ENCODE measurements around the gene TMPRSS2. TPM values are rescaled to one million over a fixed set of nuclear protein-coding genes. Genes with fewer than 3 reads are reported as not detected.

The TMPRSS2 gene
- total and polyA plus RNA-seq, 2 donors (not counting 3 experiments of a cell fraction or from before 2014, with no cell fraction given) = not detected

DNA sequence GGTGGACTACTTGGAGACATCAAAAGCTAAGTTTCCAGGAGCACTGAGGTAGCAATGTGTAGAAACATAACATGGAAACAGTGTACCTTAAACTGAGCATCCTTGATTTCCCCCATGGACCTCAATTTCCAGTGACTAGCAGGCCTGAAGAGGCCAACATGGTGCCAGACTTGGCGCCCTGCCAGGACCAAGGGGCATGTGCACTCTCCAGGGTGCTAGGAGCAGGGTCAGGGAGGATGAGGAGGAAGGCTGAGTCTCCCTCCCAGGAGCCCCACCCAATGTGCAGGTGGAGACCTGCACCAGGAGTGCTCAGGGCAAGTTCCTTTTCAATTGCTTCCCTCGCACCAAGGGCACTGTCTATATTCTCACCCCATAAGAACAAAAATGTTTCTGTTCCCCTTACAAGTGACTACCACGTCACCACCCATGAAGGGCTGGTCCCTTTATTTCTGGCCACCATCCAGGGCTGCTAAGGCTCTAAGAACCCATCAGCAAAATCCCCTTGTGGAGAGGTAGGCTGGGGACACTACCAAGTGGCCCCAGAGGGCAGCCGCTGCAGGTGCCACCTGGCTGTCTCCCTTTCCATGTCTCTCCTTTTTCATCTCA, 42.7 kb downstream of the TMPRSS2 start:
- ChIA-PET POLR2A (no interaction called here), CTCF (interaction anchor here (0.9 kb wide), 1 partner anchor 182 kb away, joined by 3 read pairs; no protein-coding TSS in a partner anchor)
- Histone ChIP-seq H3K9me3 (replicated peaks; ENCODE audit: control insufficient read depth, insufficient read depth, low read length) (no peaks in the 10 kb centered on the region), H3K4me1 (ENCODE audit: control insufficient read depth, extremely low read depth, insufficient read depth, low read length) (no peaks in the 10 kb centered on the region), H3K4me3 (replicated peaks in 1 of 3; ENCODE audit: insufficient read depth in 1 of 3, low read depth in 1 of 3, low read length in 3 of 3) (no peak overlapping the region), H3K79me2 (ENCODE audit: control insufficient read depth, insufficient read depth, low read length) (no peaks in the 10 kb centered on the region), H3K9me1 (replicated peaks; ENCODE audit: control insufficient read depth, extremely low read depth, insufficient read depth, low read length) (no peaks in the 10 kb centered on the region), H3K9ac (replicated peaks; ENCODE audit: extremely low read depth, insufficient read depth, low read length) (no peak overlapping the region), H3K27me3 (ENCODE audit: control insufficient read depth in 2 of 2, insufficient read depth in 2 of 2, low read length in 2 of 2) (no peaks in the 10 kb centered on the region), H3K4me2 (ENCODE audit: insufficient read depth, low read length) (no peak overlapping the region), H4K20me1 (replicated peaks; ENCODE audit: control insufficient read depth, extremely low read depth, insufficient read depth, low read length) (no peaks in the 10 kb centered on the region), H2AFZ (ENCODE audit: low read depth, low read length) (no peak overlapping the region), H3K27ac (ENCODE audit: insufficient read depth, low read depth, low read length) (no peak overlapping the region), H3K36me3 (ENCODE audit: control insufficient read depth in 2 of 2, extremely low read depth in 1 of 2, insufficient read depth in 2 of 2, low read length in 2 of 2) (no peaks in the 10 kb centered on the region)
- dilution Hi-C loops (cut with MboI; ENCODE audit: extremely low pct_ligation_motif_present, low sequenced_read_pairs) = no loop called here
- TF ChIP-seq EZH2 (IDR thresholded peaks at IDR 0.05; ENCODE audit: borderline replicate concordance, low read depth, low read length, severe bottlenecking) = no peak
- TF ChIP-seq, protein P1, sequence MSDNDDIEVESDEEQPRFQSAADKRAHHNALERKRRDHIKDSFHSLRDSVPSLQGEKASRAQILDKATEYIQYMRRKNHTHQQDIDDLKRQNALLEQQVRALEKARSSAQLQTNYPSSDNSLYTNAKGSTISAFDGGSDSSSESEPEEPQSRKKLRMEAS (IDR thresholded peaks at IDR 0.05; ENCODE audit: insufficient read depth, insufficient read length) = no peak
- intact Hi-C loops (cut with micrococcal nuclease) = no loop called here
- FAIRE-seq (no peak), DNase-seq (ENCODE audit: low read depth, low spot score) (no peak)
- no TSS peak for BruUV-seq (replicated peaks)

DNA sequence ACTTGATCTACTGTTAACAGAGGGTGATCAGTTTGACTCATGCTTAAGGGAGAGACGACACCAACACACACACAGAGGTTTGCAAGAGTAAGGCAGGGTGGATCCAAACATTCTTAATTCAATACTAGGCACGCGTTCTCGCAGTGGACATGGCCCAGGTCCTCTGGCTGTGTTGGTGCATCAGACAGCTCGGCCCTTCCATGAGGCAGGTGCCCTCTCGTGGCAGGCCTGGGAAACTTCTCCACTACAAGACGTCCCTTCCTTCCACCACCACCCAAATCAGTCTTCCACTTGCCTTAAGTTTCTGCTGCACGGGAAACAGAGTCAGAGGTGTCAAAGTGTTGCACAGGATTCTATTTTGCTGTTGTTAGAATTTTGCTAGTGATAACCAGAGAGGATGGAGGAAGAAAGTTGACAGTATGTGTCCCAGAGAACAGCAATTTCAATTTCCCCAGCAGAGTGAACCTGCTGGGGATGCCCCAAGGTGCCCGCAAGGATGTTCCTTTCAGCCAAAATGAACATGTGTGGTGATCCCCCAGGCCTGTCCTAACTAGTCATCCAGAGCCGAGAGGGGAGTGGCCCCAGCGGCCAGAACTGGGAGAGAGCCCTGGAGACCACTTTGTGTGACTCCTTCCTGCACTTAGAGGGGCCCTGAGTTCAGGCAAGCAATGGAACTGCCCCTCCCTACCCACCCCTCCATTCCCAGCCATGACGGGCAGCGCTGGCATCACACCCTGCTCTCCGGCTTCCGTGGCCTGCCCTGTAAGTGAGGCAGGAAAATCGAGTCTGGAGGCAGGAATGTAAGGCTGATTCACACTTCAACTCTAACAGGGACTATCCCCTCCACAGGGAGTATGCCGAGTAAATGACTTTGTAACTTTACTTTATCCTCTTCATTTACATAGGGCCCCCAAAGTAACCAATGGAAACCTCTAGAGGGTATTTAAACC, 47.1 kb downstream of the TMPRSS2 start:
- ChIA-PET POLR2A (no interaction called here), CTCF (interaction anchor here (0.6 to 6.9 kb wide), 10 partner anchors 9 to 338 kb away, joined by 3 to 220 read pairs (median 3); partner anchors contain the start of gene MX1)
- no peaks in the 10 kb centered on the region for H4K20me1 ChIP-seq (replicated peaks; ENCODE audit: control insufficient read depth, extremely low read depth, insufficient read depth, low read length)
- intact Hi-C loops (cut with micrococcal nuclease) = loop anchor here (1.0 kb wide), 2 partner anchors 178 to 339 kb away; no protein-coding TSS in a partner anchor
- no peak overlapping the region for H3K4me2 ChIP-seq (ENCODE audit: insufficient read depth, low read length)
- H3K9ac ChIP-seq (replicated peaks; ENCODE audit: extremely low read depth, insufficient read depth, low read length) = no peak overlapping the region
- FAIRE-seq = peak; percentile 82
- no peaks in the 10 kb centered on the region for H3K36me3 ChIP-seq (ENCODE audit: control insufficient read depth in 2 of 2, extremely low read depth in 1 of 2, insufficient read depth in 2 of 2, low read length in 2 of 2)
- H3K27me3 ChIP-seq (ENCODE audit: control insufficient read depth in 2 of 2, insufficient read depth in 2 of 2, low read length in 2 of 2) = no peaks in the 10 kb centered on the region
- dilution Hi-C loops (cut with MboI; ENCODE audit: extremely low pct_ligation_motif_present, low sequenced_read_pairs) = no loop called here
- no peak overlapping the region for H3K27ac ChIP-seq (ENCODE audit: insufficient read depth, low read depth, low read length)
- no peak overlapping the region for H2AFZ ChIP-seq (ENCODE audit: low read depth, low read length)
- no peaks in the 10 kb centered on the region for H3K4me1 ChIP-seq (ENCODE audit: control insufficient read depth, extremely low read depth, insufficient read depth, low read length)
- H3K79me2 ChIP-seq (ENCODE audit: control insufficient read depth, insufficient read depth, low read length) = no peaks in the 10 kb centered on the region
- TF ChIP-seq, protein P2, sequence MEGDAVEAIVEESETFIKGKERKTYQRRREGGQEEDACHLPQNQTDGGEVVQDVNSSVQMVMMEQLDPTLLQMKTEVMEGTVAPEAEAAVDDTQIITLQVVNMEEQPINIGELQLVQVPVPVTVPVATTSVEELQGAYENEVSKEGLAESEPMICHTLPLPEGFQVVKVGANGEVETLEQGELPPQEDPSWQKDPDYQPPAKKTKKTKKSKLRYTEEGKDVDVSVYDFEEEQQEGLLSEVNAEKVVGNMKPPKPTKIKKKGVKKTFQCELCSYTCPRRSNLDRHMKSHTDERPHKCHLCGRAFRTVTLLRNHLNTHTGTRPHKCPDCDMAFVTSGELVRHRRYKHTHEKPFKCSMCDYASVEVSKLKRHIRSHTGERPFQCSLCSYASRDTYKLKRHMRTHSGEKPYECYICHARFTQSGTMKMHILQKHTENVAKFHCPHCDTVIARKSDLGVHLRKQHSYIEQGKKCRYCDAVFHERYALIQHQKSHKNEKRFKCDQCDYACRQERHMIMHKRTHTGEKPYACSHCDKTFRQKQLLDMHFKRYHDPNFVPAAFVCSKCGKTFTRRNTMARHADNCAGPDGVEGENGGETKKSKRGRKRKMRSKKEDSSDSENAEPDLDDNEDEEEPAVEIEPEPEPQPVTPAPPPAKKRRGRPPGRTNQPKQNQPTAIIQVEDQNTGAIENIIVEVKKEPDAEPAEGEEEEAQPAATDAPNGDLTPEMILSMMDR (IDR thresholded peaks at IDR 0.05; ENCODE audit: extremely low read depth in 1 of 2, insufficient read depth in 1 of 2, low read depth in 1 of 2, low read length in 2 of 2) = peak; percentile 65 to 85
- no peak for TF ChIP-seq JUN (IDR thresholded peaks at IDR 0.05; ENCODE audit: borderline replicate concordance, insufficient read depth, insufficient read length, low read depth)
- BruUV-seq (replicated peaks) = no TSS peak
- H3K9me3 ChIP-seq (replicated peaks; ENCODE audit: control insufficient read depth, insufficient read depth, low read length) = no peaks in the 10 kb centered on the region
- H3K4me3 ChIP-seq (replicated peaks in 1 of 3; ENCODE audit: insufficient read depth in 1 of 3, low read depth in 1 of 3, low read length in 3 of 3) = no peak overlapping the region
- H3K9me1 ChIP-seq (replicated peaks; ENCODE audit: control insufficient read depth, extremely low read depth, insufficient read depth, low read length) = no peaks in the 10 kb centered on the region
- DNase-seq (ENCODE audit: low read depth, low spot score) = peak; percentile 56

Data from endothelial cell of umbilical vein (primary cell).